Kidney epithelial cell (primary cell): Measurements from ENCODE around the gene EPB41L4B. TPM values are rescaled to one million over a fixed set of nuclear protein-coding genes. Genes with fewer than 3 reads are reported as not detected.

Source experiments
- DNase-seq: peaks from one replicate; pipeline ENCODE4 v3.0.0-alpha.2; 2010; ENCODE audit warnings: low read depth
- H3K27me3 ChIP-seq: 2 replicates; pipeline ENCODE4 v1.6.0; 2011; ENCODE audit warnings: low read length; ENCODE audit not compliant: control insufficient read depth, insufficient read depth
- H3K36me3 ChIP-seq: 2 replicates; pipeline ENCODE4 v1.5.1; 2011; ENCODE audit warnings: low read length; ENCODE audit not compliant: control insufficient read depth, insufficient read depth
- H3K4me3 ChIP-seq: 2 replicates; pipeline ENCODE4 v1.5.1; 2011; ENCODE audit warnings: low read depth, mild to moderate bottlenecking, control low read depth, low read length
- CTCF ChIP-seq: IDR thresholded peaks from 2 replicates; pipeline ENCODE4 v1.5.1; 2011; ENCODE audit warnings: mild to moderate bottlenecking, moderate library complexity, low read length, control low read depth, inconsistent platforms; ENCODE audit not compliant: insufficient read depth, poor library complexity, severe bottlenecking
- total RNA-seq: library from RNA; depleted of rRNA; stranded (reverse); fragments of >200 nt; gene quantifications from 2 replicates; pipeline ENCODE4 v1.2.3, GENCODE V29; 2015

EPB41L4B gene
- total RNA-seq, 1 donor from 2014 or later: 11.0 TPM

- Histone ChIP-seq H3K27me3 (no peaks in the 10 kb centered on the region), H3K36me3 (no peaks in the 10 kb centered on the region), H3K4me3 (no peak overlapping the region)
- peak; percentile 38 for TF ChIP-seq CTCF
- no peak for DNase-seq
Observed at GRCh38 chr9:109248133-109248581, 72.7 kb downstream of the EPB41L4B start.

DNA sequence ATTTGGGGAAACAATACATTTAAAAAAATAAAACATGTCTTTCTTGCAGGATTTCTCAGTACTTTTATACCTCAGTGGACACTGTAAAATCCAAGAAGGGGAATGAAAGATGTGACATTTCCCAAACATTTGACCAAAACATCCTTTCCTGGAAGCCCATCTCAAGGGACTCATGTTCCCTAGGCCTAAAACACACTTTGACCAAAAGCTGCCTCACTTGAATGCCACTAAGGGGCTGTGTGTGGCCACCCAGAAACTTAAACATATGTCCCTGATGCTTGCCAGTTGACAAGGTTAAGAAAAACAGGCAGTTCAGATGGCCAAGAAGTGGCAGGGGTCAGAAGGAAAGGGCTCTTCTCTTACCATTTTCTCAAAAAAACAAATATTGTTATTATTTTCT is 73.6 kb downstream of the EPB41L4B start:
- TF ChIP-seq CTCF: no peak
- DNase-seq: no peak
- Histone ChIP-seq H3K4me3 (no peak overlapping the region), H3K36me3 (no peaks in the 10 kb centered on the region), H3K27me3 (no peaks in the 10 kb centered on the region)

DNA sequence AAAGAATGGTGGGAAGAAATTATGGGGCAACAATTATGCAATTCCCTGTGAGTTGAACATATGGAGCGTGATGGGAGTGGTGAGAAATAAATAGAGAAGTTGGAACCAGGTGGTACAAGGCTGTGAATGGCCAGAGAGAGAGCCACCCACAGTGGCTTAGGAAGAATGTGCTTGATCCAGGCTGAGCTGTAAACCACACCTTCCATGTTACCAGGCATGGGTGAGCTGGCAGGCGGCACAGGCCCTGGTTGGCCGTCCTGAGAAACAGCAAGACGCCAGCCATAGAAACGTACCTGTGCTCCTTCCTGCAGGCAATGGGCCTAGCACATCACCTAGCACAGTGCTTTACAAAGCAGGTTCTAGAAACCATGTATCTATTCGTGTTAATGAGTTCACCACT is 74.3 kb downstream of the EPB41L4B start:
- Histone ChIP-seq H3K4me3 (no peak overlapping the region), H3K27me3 (no peaks in the 10 kb centered on the region), H3K36me3 (no peaks in the 10 kb centered on the region)
- no peak for TF ChIP-seq CTCF
- DNase-seq: no peak

GRCh38 chr9:109245310-109245897 is 75.5 kb downstream of the EPB41L4B start:
- no peak for TF ChIP-seq CTCF
- no peak for DNase-seq
- Histone ChIP-seq H3K36me3 (no peaks in the 10 kb centered on the region), H3K4me3 (no peak overlapping the region), H3K27me3 (no peaks in the 10 kb centered on the region)

DNA sequence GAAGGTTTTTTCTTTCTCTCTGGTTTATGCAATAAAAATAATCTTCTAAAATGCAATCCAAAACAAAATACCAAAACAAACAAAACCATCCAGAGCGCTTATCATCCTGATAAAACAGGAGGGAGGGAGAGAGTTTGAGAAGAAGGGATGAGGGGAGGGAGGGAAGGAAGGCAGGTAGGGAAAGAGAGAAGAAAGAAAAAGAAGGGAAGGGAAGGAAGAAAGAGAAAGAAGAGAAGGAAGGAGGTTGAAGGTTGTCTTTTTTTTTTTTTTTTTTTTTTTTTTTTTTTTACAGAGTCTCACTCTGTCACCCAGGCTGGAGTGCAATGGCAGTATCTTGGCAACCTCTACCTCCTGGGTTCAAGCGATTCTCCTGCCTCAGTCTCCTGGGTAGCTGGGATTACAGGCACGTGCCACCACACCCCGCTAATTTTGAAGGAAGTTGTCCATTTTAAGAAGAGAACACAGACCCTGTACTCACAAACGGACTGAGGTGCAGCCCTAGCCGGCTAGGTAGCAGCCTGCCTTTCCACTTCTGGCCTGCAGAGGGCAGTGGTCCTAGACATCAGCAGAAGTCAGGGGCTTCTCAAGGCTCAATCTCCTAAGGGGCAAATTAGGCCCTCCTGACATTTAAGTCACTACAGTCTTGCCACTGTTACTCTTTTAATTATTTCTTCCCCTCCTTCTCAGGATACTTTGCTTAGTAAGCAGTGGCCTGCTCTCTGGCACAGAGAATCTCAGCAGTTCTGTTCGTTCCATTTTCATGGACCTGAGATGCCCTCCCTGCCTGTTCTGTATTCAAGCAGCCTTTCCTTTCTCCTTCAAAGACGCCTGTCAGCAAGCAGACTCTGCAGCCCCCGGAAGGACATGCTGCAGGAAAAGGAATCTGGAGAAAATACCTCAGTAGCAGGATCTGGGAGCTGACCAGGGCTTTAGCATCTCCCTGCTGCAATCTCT is 76.4 kb downstream of the EPB41L4B start:
- no peak overlapping the region for H3K4me3 ChIP-seq
- no peaks in the 10 kb centered on the region for H3K36me3 ChIP-seq
- no peak for DNase-seq
- peak; percentile 92 for TF ChIP-seq CTCF
- no peaks in the 10 kb centered on the region for H3K27me3 ChIP-seq
